HepG2 (cell line): ENCODE measurements around the gene ATP1B2. TPM values are rescaled to one million over a fixed set of nuclear protein-coding genes. Genes with fewer than 3 reads are reported as not detected.

Experiments
- ASH2L ChIP-seq: fragments of 300-600, 200-600 bp; sonication (generic); IDR thresholded peaks from 2 replicates; pipeline ENCODE4 v1.7.0; 2017; ENCODE audit warnings: low read depth, mild to moderate bottlenecking, moderate library complexity, mixed read lengths, low read length; ENCODE audit not compliant: insufficient read length
- CREB1 ChIP-seq, 2 experiments: fragments of 450-650 bp in 1 of 2; IDR thresholded peaks; 2 replicates each; pipeline ENCODE4 v1.6.1; 2016 to 2017; ENCODE audit warnings: control low read depth in 1 of 2, mild to moderate bottlenecking in 1 of 2, missing compliant biosample characterization in 1 of 2, missing genetic modification characterization in 1 of 2
- EHMT2 ChIP-seq: fragments of 200-600 bp; sonication (generic); IDR thresholded peaks from 2 replicates; pipeline ENCODE4 v1.7.0; 2017; ENCODE audit warnings: antibody characterized with exemption, low read depth, low read length, borderline replicate concordance
- HBP1 ChIP-seq: IDR thresholded peaks from 2 replicates; pipeline ENCODE4 v1.6.1; 2016; ENCODE audit warnings: low read depth, control low read depth
- ISL2 ChIP-seq: sonication (generic); formaldehyde crosslinking; IDR thresholded peaks from 2 replicates; pipeline ENCODE4 v1.5.0; 2020; ENCODE audit warnings: missing genetic modification reagents
- MTF1 ChIP-seq: sonication (generic); formaldehyde crosslinking; IDR thresholded peaks from 2 replicates; pipeline ENCODE4 v1.5.0; 2020; ENCODE audit warnings: missing genetic modification reagents
- MXI1 ChIP-seq: IDR thresholded peaks from 3 replicates; pipeline ENCODE4 v1.6.1; 2012; ENCODE audit warnings: low read depth, low read length, inconsistent platforms, borderline replicate concordance
- NR0B2 ChIP-seq: sonication (generic); formaldehyde crosslinking; IDR thresholded peaks from 2 replicates; pipeline ENCODE4 v1.4.0; 2020; ENCODE audit warnings: mild to moderate bottlenecking, missing genetic modification reagents
- NR2F2 ChIP-seq: IDR thresholded peaks from 2 replicates; pipeline ENCODE4 v1.6.1; 2012; ENCODE audit warnings: low read depth, inconsistent platforms, borderline replicate concordance
- PBX3 ChIP-seq: sonication (generic); formaldehyde crosslinking; IDR thresholded peaks from 2 replicates; pipeline ENCODE4 v1.8.1; 2023; ENCODE audit warnings: missing genetic modification reagents, inconsistent platforms, borderline replicate concordance
- PLRG1 ChIP-seq: fragments of 450-650 bp; conservative IDR thresholded peaks from 2 replicates; pipeline ENCODE4 v1.6.1; 2016
- RFX1 ChIP-seq: fragments of 450-650 bp; IDR thresholded peaks from 2 replicates; pipeline ENCODE4 v1.6.1; 2017
- SIN3B ChIP-seq: fragments of 150-350 bp; IDR thresholded peaks from 2 replicates; pipeline ENCODE4 v1.6.1; 2014; ENCODE audit warnings: low read length
- SOX6 ChIP-seq, 2 experiments: fragments of 450-650 bp in 1 of 2; sonication (generic) in 1 of 2; formaldehyde crosslinking in 1 of 2; IDR thresholded peaks; 2 replicates each; pipeline versions ENCODE4 v1.4.0 to v1.6.1; 2017 to 2020; ENCODE audit warnings: antibody characterized with exemption in 1 of 2, mild to moderate bottlenecking in 1 of 2, missing genetic modification reagents in 1 of 2
- TCF7L2 ChIP-seq: IDR thresholded peaks from 2 replicates; pipeline ENCODE4 v1.6.1; 2011; ENCODE audit warnings: mild to moderate bottlenecking, low read depth, low read length, moderate library complexity
- THYN1 ChIP-seq: sonication (generic); formaldehyde crosslinking; IDR thresholded peaks from 2 replicates; pipeline ENCODE4 v1.8.1; 2023; ENCODE audit warnings: low read depth, mild to moderate bottlenecking, moderate library complexity, missing genetic modification reagents, borderline replicate concordance
- TRIM24 ChIP-seq: sonication (generic); formaldehyde crosslinking; IDR thresholded peaks from 2 replicates; pipeline ENCODE4 v1.8.0; 2022; ENCODE audit warnings: mild to moderate bottlenecking, missing genetic modification reagents
- YEATS2 ChIP-seq: sonication (generic); formaldehyde crosslinking; IDR thresholded peaks from 2 replicates; pipeline ENCODE4 v1.4.0; 2020; ENCODE audit warnings: missing genetic modification reagents, borderline replicate concordance
- YEATS4 ChIP-seq: sonication (generic); formaldehyde crosslinking; IDR thresholded peaks from 2 replicates; pipeline ENCODE4 v1.4.0; 2020; ENCODE audit warnings: missing genetic modification reagents, borderline replicate concordance
- ZBTB2 ChIP-seq: sonication (generic); formaldehyde crosslinking; IDR thresholded peaks from 2 replicates; pipeline ENCODE4 v1.8.0; 2022; ENCODE audit warnings: low read depth, missing genetic modification reagents
- ZNF230 ChIP-seq: sonication (generic); formaldehyde crosslinking; IDR thresholded peaks from 2 replicates; pipeline ENCODE4 v1.4.0; 2020; ENCODE audit warnings: mild to moderate bottlenecking, missing genetic modification reagents
- ZNF382 ChIP-seq: sonication (generic); formaldehyde crosslinking; IDR thresholded peaks from 2 replicates; pipeline ENCODE4 v1.5.0; 2020; ENCODE audit warnings: missing genetic modification reagents, mild to moderate bottlenecking, borderline replicate concordance
- ZNF569 ChIP-seq: sonication (generic); formaldehyde crosslinking; IDR thresholded peaks from 2 replicates; pipeline ENCODE4 v1.5.0; 2020; ENCODE audit warnings: mild to moderate bottlenecking, missing genetic modification reagents, moderate library complexity, borderline replicate concordance
- ZNF761 ChIP-seq: sonication (generic); formaldehyde crosslinking; conservative IDR thresholded peaks from 2 replicates; pipeline ENCODE4 v1.4.0; 2020; ENCODE audit warnings: mild to moderate bottlenecking, missing genetic modification reagents
- ZNF788 ChIP-seq: sonication (generic); formaldehyde crosslinking; IDR thresholded peaks from 2 replicates; pipeline ENCODE4 v1.5.0; 2020; ENCODE audit warnings: mild to moderate bottlenecking, missing genetic modification reagents, borderline replicate concordance
- polyA plus RNA-seq, 8 experiments: library from polyadenylated mRNA; depleted of rRNA in 3 of 8; stranded (reverse) in 7 of 8; unstranded in 1 of 8; fragments of >200 nt; fragmentation: Illumina TruSeq in 4 of 8; extraction: Trizol in 4 of 8; gene quantifications; 2 replicates each; pipeline versions ENCODE4 v1.2.1 to v1.2.3, GENCODE V29; 2011 to 2016; ENCODE audit warnings: low read depth in 4 of 8, missing spikeins in 1 of 8, mixed read lengths in 1 of 8; ENCODE audit not compliant: insufficient read depth in 1 of 8
- total RNA-seq, 5 experiments: library from RNA; depleted of rRNA; stranded (reverse); fragments of >200 nt; fragmentation: Illumina TruSeq; extraction: Trizol; gene quantifications; 2 replicates each; pipeline ENCODE4 v1.2.3, GENCODE V29; 2016; ENCODE audit warnings: low read depth in 1 of 5

The ATP1B2 gene
- total and polyA plus RNA-seq, 2 of the 13 experiments (the other 11 are each of a cell fraction or from before 2014, with no cell fraction given): not detected

GRCh38 chr17:7687908-7688807 is 37.4 kb downstream of the ATP1B2 start, which contains the start of gene WRAP53 (continued):
- 0 out of 2 replicates have a peak, but pooled peaks have one; percentile 39 for TF ChIP-seq PBX3 (CRISPR knock-in tag)
- TF ChIP-seq CREB1 (IDR thresholded peaks at IDR 0.05): peak; percentile 50
- peak; percentile 85 for TF ChIP-seq CREB1 (CRISPR knock-in tag; IDR thresholded peaks at IDR 0.05)
- TF ChIP-seq MXI1: peak; percentile 90; the same call in 2 of the 3 replicates
- TF ChIP-seq HBP1: 0 out of 2 replicates have a peak, but pooled peaks have one; percentile 38
- no peak for TF ChIP-seq ZNF230 (CRISPR knock-in tag)
- TF ChIP-seq ZBTB2 (CRISPR knock-in tag): peak; percentile 52
- TF ChIP-seq EHMT2: no peak
- peak; percentile 89; the same call in 1 of the 2 replicates for TF ChIP-seq SIN3B
- TF ChIP-seq ZNF761 (CRISPR knock-in tag): 0 out of 2 replicates have a peak, but pooled peaks have one; percentile 50
- TF ChIP-seq YEATS2 (CRISPR knock-in tag): peak; percentile 83
- TF ChIP-seq SOX6 (IDR thresholded peaks at IDR 0.05): no peak
- peak; percentile 60; the same call in 1 of the 2 replicates for TF ChIP-seq SOX6 (CRISPR knock-in tag; IDR thresholded peaks at IDR 0.05)
- no peak for TF ChIP-seq NR0B2
- TF ChIP-seq ZNF788 (CRISPR knock-in tag): peak; percentile 22; the same call in 1 of the 2 replicates
- TF ChIP-seq RFX1: peak; percentile 64; the same call in 1 of the 2 replicates
- no peak for TF ChIP-seq ZNF569 (CRISPR knock-in tag)
- TF ChIP-seq MTF1: no peak
- TF ChIP-seq NR2F2: peak; percentile 72; the same call in 1 of the 2 replicates
- TF ChIP-seq ISL2 (CRISPR knock-in tag): peak; percentile 52; the same call in 1 of the 2 replicates
- no peak for TF ChIP-seq TCF7L2
- no peak for TF ChIP-seq ASH2L
- no peak; the same call in 1 of the 2 replicates for TF ChIP-seq YEATS4 (CRISPR knock-in tag)
- no peak for TF ChIP-seq PLRG1
- no peak for TF ChIP-seq ZNF382 (CRISPR knock-in tag)
- no peak for TF ChIP-seq THYN1 (CRISPR knock-in tag)
- no peak for TF ChIP-seq TRIM24 (CRISPR knock-in tag)
